ENCODE results near the gene GRK3. TPM values are rescaled to one million over a fixed set of nuclear protein-coding genes. Genes with fewer than 3 reads are reported as not detected.
"Not testable (repeated sequence)": the region's sequence is repeated elsewhere in the genome, so short reads cannot be mapped to it uniquely, and the experiment has no call there.

GRK3 gene
- polyA plus RNA-seq, 3 donors from 2014 or later, result 0.14 to 0.34 (median 0.24) TPM

- H3K36me3 Mint-ChIP-seq, result no peaks in the 10 kb centered on the region
- no peak overlapping the region for H3K4me3 Mint-ChIP-seq
- H3K4me1 Mint-ChIP-seq, result no peaks in the 10 kb centered on the region
- DNase-seq, result no peak
- H3K27me3 Mint-ChIP-seq (ENCODE audit: low read depth in 3 of 3), result peaks cover 0 to 4% (median 2%) of the 10 kb centered on the region in 3 donors
- no peaks in the 10 kb centered on the region for H3K9me3 Mint-ChIP-seq
- H3K27ac Mint-ChIP-seq, result no peak overlapping the region
These were observed 134.0 kb downstream of the GRK3 start for GRCh38 chr22:25698461-25698860.

GRCh38 chr22:25698978-25699377, 134.5 kb downstream of the GRK3 start:
- H3K27me3 Mint-ChIP-seq (ENCODE audit: low read depth in 3 of 3), result peaks cover 0 to 4% (median 2%) of the 10 kb centered on the region in 3 donors
- no peak overlapping the region for H3K4me3 Mint-ChIP-seq
- H3K36me3 Mint-ChIP-seq, result no peaks in the 10 kb centered on the region
- H3K27ac Mint-ChIP-seq, result no peak overlapping the region
- no peaks in the 10 kb centered on the region for H3K9me3 Mint-ChIP-seq
- H3K4me1 Mint-ChIP-seq, result no peaks in the 10 kb centered on the region
- DNase-seq, result no peak

DNA sequence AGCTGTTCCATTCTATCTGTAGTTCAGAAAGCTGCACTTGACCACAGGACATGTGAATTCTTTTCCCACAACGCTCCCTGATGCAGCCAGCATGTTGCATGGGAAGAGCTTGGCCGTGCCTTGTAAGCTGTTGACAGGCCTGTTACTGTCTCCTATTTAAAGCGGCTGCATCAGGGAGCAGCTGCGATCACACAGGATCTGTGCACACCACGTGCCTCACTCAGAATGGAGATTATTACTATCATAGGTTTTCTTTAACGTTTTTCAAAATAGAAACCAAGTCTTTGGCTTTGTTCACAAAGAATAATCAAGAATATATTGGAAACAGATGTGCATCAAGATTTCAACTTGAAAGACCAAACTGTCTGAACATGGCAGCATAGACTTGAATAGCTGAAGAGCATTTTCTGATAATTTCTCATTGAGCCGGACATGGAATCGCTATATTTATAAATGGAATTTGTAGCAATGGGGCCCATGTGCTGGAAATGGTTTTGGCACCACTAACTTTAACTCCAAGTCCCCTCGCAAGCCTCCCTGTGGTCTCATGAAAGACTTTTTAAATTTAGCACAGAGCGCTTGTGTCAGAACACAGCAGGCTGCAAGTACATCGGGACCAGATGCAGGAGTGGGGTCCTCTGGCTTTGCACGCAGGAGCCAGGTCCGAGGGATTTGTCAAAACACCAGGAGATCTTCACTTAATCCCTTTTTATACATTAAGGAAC, 136.7 kb downstream of the GRK3 start:
- Mint-ChIP-seq H3K27ac (no peak overlapping the region), H3K4me1 (no peaks in the 10 kb centered on the region), H3K27me3 (ENCODE audit: low read depth in 3 of 3) (peaks cover 0 to 2% (median 2%) of the 10 kb centered on the region in 3 donors), H3K4me3 (no peak overlapping the region), H3K36me3 (no peaks in the 10 kb centered on the region), H3K9me3 (no peaks in the 10 kb centered on the region)
- no peak for DNase-seq

- Mint-ChIP-seq H3K27ac (no peak overlapping the region), H3K27me3 (ENCODE audit: low read depth in 3 of 3) (peaks cover 0 to 2% (median 2%) of the 10 kb centered on the region in 3 donors), H3K9me3 (no peaks in the 10 kb centered on the region), H3K4me1 (no peaks in the 10 kb centered on the region), H3K4me3 (no peak overlapping the region), H3K36me3 (no peaks in the 10 kb centered on the region)
- DNase-seq, result no peak
These were observed 137.6 kb downstream of the GRK3 start for GRCh38 chr22:25702040-25702439.

DNA sequence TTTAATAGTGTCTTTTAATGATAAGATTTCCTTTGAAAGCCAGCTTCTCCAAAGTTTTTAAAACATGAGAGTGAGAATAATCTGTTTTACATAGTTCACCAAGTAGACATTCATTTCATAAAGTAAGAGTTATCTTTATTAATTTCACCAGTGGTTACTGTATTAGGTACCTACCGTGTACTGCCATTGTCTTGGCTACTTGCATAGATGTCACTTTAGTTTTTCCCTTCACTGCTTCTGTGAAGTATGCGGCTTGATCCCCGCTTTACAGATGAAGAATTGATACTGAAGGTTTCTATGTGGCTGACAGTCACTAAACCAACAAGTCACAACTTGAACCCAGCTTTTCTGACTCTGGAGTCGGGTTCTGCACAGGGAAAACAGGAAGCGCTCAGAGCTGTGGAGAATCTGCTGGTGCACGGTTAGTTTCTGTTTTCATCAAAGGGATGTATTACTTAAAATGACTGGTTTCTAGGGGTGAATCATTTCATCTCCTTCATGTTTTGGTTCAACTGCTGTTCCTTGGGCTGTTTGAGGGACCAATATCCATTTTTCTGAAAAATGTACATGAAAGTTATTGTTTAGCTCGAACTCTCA, 138.2 kb downstream of the GRK3 start:
- Mint-ChIP-seq H3K27ac (no peak overlapping the region), H3K27me3 (ENCODE audit: low read depth in 3 of 3) (peaks cover 0 to 2% (median 2%) of the 10 kb centered on the region in 3 donors), H3K9me3 (no peaks in the 10 kb centered on the region), H3K4me1 (no peaks in the 10 kb centered on the region), H3K36me3 (no peaks in the 10 kb centered on the region), H3K4me3 (no peak overlapping the region)
- DNase-seq, result no peak

DNA sequence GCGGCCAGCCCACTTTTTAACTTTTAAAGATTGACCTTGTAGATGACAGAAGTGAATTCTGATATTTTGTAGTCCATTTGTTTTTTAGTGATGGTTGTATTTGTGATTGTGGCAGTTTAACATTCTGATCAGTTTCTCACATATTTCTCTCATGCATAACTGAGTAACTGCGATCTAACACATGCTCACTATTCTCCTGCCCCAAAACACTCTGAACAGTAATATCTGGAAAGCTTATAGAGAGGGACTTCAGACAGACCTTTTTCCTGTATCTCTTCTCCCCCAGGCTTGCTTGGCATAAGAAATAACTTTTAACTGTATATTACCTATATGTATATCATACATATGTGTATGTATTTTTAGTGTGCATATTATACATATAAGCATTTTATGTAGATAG, 140.2 kb downstream of the GRK3 start:
- H3K9me3 Mint-ChIP-seq, result no peaks in the 10 kb centered on the region
- no peak for DNase-seq
- no peak overlapping the region for H3K4me3 Mint-ChIP-seq
- peaks cover 0 to 2% (median 0%) of the 10 kb centered on the region in 3 donors for H3K27me3 Mint-ChIP-seq (ENCODE audit: low read depth in 3 of 3)
- H3K27ac Mint-ChIP-seq, result no peak overlapping the region
- no peaks in the 10 kb centered on the region for H3K36me3 Mint-ChIP-seq
- H3K4me1 Mint-ChIP-seq, result no peaks in the 10 kb centered on the region

DNA sequence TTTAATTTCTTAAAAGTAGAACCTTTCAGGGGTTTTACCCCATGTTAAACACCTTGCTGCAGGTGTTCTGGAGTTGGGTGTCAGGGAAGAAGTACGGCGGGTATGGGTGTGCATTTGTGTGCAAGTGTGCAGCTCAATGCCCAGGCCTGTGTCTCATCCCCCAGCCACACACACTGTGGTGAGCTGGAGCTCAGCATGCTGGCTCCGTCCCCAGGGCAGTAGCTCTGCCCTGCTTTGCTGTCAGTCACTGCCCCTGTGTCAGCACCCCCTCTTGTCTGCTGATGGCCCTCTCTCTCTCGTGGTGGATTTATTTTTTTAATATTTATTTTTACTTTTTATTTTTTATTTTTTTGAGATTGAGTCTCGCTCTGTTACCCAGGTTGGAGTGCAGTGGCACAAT, 141.7 kb downstream of the GRK3 start:
- Mint-ChIP-seq H3K4me1 (no peaks in the 10 kb centered on the region), H3K27me3 (ENCODE audit: low read depth in 3 of 3) (peaks cover 0 to 2% (median 0%) of the 10 kb centered on the region in 3 donors), H3K36me3 (no peaks in the 10 kb centered on the region), H3K27ac (no peak overlapping the region), H3K9me3 (no peaks in the 10 kb centered on the region), H3K4me3 (no peak overlapping the region)
- no peak for DNase-seq

DNA sequence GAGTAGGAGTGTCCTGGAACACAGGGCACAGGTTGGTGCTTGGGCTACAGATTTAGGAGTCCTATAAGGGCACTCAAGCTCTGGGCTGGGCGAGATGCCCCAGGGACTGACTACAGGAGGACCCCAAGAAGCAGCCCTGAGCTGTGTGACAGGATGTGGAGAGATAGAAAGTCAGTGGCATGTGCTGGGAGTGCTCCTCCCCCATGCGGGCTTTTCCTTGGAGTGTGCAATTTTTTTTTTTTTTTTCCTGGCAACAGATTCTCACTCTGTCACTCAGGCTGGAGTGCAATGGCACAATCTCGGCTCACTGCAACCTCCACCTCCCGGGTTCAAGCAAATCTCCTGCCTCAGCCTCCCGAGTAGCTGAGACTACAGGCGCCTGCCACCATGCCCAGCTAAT, 144.0 kb downstream of the GRK3 start:
- not testable (repeated sequence) for H3K9me3 Mint-ChIP-seq; H3K27ac Mint-ChIP-seq; DNase-seq; H3K4me3 Mint-ChIP-seq; H3K36me3 Mint-ChIP-seq; H3K27me3 Mint-ChIP-seq (ENCODE audit: low read depth in 3 of 3); H3K4me1 Mint-ChIP-seq

DNA sequence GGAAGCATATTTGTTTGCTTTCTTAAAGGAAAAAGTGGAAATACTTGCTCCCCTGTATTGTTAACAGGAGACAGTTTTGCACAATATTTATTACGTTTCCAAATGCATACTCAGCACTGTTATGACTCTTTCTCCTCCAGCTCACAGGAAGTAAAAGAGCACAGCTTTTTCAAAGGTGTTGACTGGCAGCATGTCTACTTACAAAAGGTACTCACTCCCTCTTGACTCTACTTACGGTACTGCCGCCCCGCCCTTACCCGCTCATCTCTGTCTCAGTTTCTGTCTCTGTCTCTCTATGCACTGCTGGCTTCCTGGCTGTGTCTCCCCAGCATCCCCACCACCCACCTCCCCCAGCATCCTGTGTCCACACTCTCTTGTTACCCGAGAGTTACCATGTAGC, 145.3 kb downstream of the GRK3 start:
- H3K27me3 Mint-ChIP-seq (ENCODE audit: low read depth in 3 of 3), result peaks cover 0 to 4% (median 2%) of the 10 kb centered on the region in 3 donors
- no peak for DNase-seq
- no peaks in the 10 kb centered on the region for H3K9me3 Mint-ChIP-seq
- no peak overlapping the region for H3K27ac Mint-ChIP-seq
- H3K4me1 Mint-ChIP-seq, result no peaks in the 10 kb centered on the region
- H3K4me3 Mint-ChIP-seq, result no peak overlapping the region
- H3K36me3 Mint-ChIP-seq, result no peaks in the 10 kb centered on the region

- H3K4me3 Mint-ChIP-seq, result no peak overlapping the region
- H3K27me3 Mint-ChIP-seq (ENCODE audit: low read depth in 3 of 3), result peaks cover 0 to 4% (median 2%) of the 10 kb centered on the region in 3 donors
- H3K4me1 Mint-ChIP-seq, result no peaks in the 10 kb centered on the region
- no peak overlapping the region for H3K27ac Mint-ChIP-seq
- H3K9me3 Mint-ChIP-seq, result no peaks in the 10 kb centered on the region
- no peak for DNase-seq
- H3K36me3 Mint-ChIP-seq, result no peaks in the 10 kb centered on the region
These were observed 146.0 kb downstream of the GRK3 start for GRCh38 chr22:25710501-25710900.

GRCh38 chr22:25711491-25711890, 147.0 kb downstream of the GRK3 start:
- Mint-ChIP-seq H3K4me1 (no peaks in the 10 kb centered on the region), H3K9me3 (no peaks in the 10 kb centered on the region), H3K27me3 (ENCODE audit: low read depth in 3 of 3) (peaks cover 0 to 4% (median 2%) of the 10 kb centered on the region in 3 donors), H3K27ac (no peak overlapping the region), H3K36me3 (no peaks in the 10 kb centered on the region), H3K4me3 (no peak overlapping the region)
- DNase-seq, result no peak

GRCh38 chr22:25712661-25713400, 148.4 kb downstream of the GRK3 start:
- peaks cover 0 to 4% (median 2%) of the 10 kb centered on the region in 3 donors for H3K27me3 Mint-ChIP-seq (ENCODE audit: low read depth in 3 of 3)
- H3K4me3 Mint-ChIP-seq, result no peak overlapping the region
- no peak for DNase-seq
- H3K36me3 Mint-ChIP-seq, result no peaks in the 10 kb centered on the region
- H3K27ac Mint-ChIP-seq, result no peak overlapping the region
- no peaks in the 10 kb centered on the region for H3K4me1 Mint-ChIP-seq
- no peaks in the 10 kb centered on the region for H3K9me3 Mint-ChIP-seq

DNA sequence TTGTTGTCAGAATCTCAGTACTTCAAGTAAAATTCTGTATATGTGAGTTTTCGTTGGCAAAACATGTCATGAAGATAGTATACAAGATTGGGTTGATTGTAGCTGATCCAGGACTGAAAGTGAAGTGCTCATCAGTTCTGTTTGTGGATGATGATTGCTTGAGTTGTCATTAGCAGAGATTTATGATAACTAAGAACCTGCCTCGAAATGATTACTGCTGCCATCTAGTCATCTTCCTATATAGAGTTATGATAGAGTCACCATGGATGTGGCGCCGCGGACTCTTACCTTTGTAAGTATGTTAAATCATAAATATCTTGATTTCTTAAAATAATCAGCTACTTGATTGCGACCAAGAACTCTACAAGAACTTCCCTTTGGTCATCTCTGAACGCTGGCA, 149.6 kb downstream of the GRK3 start:
- Mint-ChIP-seq H3K27me3 (ENCODE audit: low read depth in 3 of 3) (peaks cover 0 to 4% (median 2%) of the 10 kb centered on the region in 3 donors), H3K27ac (no peak overlapping the region), H3K36me3 (no peaks in the 10 kb centered on the region), H3K4me1 (no peaks in the 10 kb centered on the region), H3K4me3 (no peak overlapping the region), H3K9me3 (no peaks in the 10 kb centered on the region)
- DNase-seq, result no peak

GRCh38 chr22:25714739-25715138, 150.3 kb downstream of the GRK3 start:
- H3K4me1 Mint-ChIP-seq, result no peaks in the 10 kb centered on the region
- peaks cover 0 to 4% (median 2%) of the 10 kb centered on the region in 3 donors for H3K27me3 Mint-ChIP-seq (ENCODE audit: low read depth in 3 of 3)
- no peaks in the 10 kb centered on the region for H3K36me3 Mint-ChIP-seq
- no peak for DNase-seq
- no peak overlapping the region for H3K4me3 Mint-ChIP-seq
- H3K9me3 Mint-ChIP-seq, result no peaks in the 10 kb centered on the region
- H3K27ac Mint-ChIP-seq, result no peak overlapping the region
